Gastrocnemius medialis (tissue), 4 donors: ENCODE measurements around the gene TMEM164. TPM values are rescaled to one million over a fixed set of nuclear protein-coding genes. Genes with fewer than 3 reads are reported as not detected.

ENCODE experiments used
- ATAC-seq, 2 donors: fragments of 150-250 bp; one replicate each; pipeline ENCODE4 v1.9.1; 2016
- DNase-seq, 2 donors: peaks; one replicate each; pipeline ENCODE4 v3.0.0-alpha.2; 2019
- H3K27ac ChIP-seq, 4 donors: fragments of 200-600 bp; sonication (generic); 1 replicate in 1 of 4; 2 replicates in 3 of 4; pipeline ENCODE4 v1.5.1; 2016 to 2018; ENCODE audit warnings: mild to moderate bottlenecking in 2 of 4, moderate library complexity in 1 of 4
- H3K27me3 ChIP-seq, 3 donors: fragments of 200-600 bp; sonication (generic) in 2 of 3; 1 replicate in 1 of 3; 2 replicates in 2 of 3; pipeline versions ENCODE4 v1.5.1 to v1.6.0; 2016 to 2019; ENCODE audit warnings: mild to moderate bottlenecking in 1 of 3, moderate library complexity in 1 of 3
- H3K36me3 ChIP-seq, 2 donors: fragments of 200-600 bp; sonication (generic) in 1 of 2; one replicate each; pipeline ENCODE4 v1.5.1; 2017 to 2018
- H3K4me1 ChIP-seq, 2 donors: fragments of 200-600 bp; sonication (generic) in 1 of 2; one replicate each; pipeline ENCODE4 v1.5.1; 2016 to 2017; ENCODE audit warnings: mild to moderate bottlenecking in 2 of 2
- H3K4me3 ChIP-seq, 4 donors: fragments of 200-600 bp; sonication (generic) in 3 of 4; 1 replicate in 1 of 4; 2 replicates in 3 of 4; pipeline ENCODE4 v1.5.1; 2016 to 2019; ENCODE audit warnings: mild to moderate bottlenecking in 2 of 4
- H3K9me3 ChIP-seq, 3 donors: fragments of 200-600 bp; sonication (generic) in 2 of 3; 1 replicate in 1 of 3; 2 replicates in 2 of 3; pipeline ENCODE4 v1.5.1; 2016 to 2019
- POLR2A ChIP-seq, 2 donors: fragments of 450-650 bp; IDR thresholded peaks; one replicate each; pipeline ENCODE4 v1.6.1; 2017; ENCODE audit warnings: antibody characterized with exemption in 2 of 2, mild to moderate bottlenecking in 2 of 2, moderate library complexity in 2 of 2
- in situ Hi-C, 4 donors: fragments of 200-750 bp; cut with MboI; loops; one replicate each; pipeline versions ENCODE4 v1.15.0 to v1.8.0; 2017; ENCODE audit warnings: low sequenced_read_pairs in 4 of 4
- intact Hi-C: fragments of 100-400 bp; cut with DNase I; formaldehyde crosslinking; loops from one replicate; pipeline ENCODE4 v1.15.1; 2023; ENCODE audit warnings: low total_unique reads
- total RNA-seq, 4 donors: library from RNA; depleted of rRNA; stranded (reverse); fragments of >200 nt; gene quantifications; one replicate each; pipeline versions ENCODE4 v1.1.0 to v1.2.3, GENCODE V29; 2016
- TF ChIP-seq, protein P1 (sequence below), 5 experiments: fragments of 450-650 bp in 3 of 5; fragments of 200-600 bp in 2 of 5; sonication (generic) in 2 of 5; IDR thresholded peaks in 4 of 5; conservative IDR thresholded peaks in 1 of 5; 1 replicate in 4 of 5; 2 replicates in 1 of 5; pipeline ENCODE4 v1.5.1; 2016 to 2019; ENCODE audit warnings: antibody characterized with exemption in 5 of 5, mild to moderate bottlenecking in 3 of 5, moderate library complexity in 3 of 5

The TMEM164 gene
- total RNA-seq, 4 donors from 2014 or later: 40.1 to 61.2 (median 47.3) TPM

DNA sequence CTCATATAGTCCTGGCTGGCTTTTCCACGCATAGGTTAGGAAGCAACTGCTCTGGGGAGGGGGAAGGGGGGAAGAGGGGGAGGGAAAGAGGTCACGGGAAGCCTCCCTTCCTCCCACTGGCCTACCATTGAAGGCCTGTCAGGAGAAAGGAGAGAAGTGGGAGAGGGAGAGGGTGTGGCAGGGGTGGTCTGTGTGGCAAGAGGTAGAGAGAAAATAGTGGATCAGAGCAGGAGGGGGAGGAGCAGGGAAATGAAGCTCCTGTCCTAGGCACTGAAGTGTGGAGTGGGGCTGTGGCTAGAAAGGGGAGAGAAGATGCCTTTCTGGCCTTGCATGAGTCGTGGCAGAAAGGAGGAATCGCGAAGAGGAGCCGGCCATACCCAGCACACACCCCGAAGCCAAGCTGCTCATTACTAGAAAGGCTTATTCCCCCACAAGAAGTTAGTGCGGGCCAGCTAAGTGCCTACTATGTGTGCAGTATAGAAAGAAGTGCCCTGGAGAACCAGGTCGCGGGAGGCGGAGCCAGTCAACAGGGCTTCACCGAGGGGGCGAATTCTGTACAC lies 1.1 kb upstream of the TMEM164 start:
- intact Hi-C loops: loop anchor here (5.0 kb wide), 4 partner anchors 125 to 395 kb away; partner anchors contain the start of gene ACSL4
- Histone ChIP-seq H3K4me3 (peak overlapping the region; percentile 54 to 71 (median 67)), H3K4me1 (peaks cover 13 to 14% of the 10 kb centered on the region in 2 donors), H3K9me3 (no peaks in the 10 kb centered on the region), H3K27me3 (no peaks in the 10 kb centered on the region), H3K27ac (peak overlapping the region; percentile 88 to 92 (median 91)), H3K36me3 (no peaks in the 10 kb centered on the region)
- no peak for ATAC-seq
- TF ChIP-seq, protein P1, sequence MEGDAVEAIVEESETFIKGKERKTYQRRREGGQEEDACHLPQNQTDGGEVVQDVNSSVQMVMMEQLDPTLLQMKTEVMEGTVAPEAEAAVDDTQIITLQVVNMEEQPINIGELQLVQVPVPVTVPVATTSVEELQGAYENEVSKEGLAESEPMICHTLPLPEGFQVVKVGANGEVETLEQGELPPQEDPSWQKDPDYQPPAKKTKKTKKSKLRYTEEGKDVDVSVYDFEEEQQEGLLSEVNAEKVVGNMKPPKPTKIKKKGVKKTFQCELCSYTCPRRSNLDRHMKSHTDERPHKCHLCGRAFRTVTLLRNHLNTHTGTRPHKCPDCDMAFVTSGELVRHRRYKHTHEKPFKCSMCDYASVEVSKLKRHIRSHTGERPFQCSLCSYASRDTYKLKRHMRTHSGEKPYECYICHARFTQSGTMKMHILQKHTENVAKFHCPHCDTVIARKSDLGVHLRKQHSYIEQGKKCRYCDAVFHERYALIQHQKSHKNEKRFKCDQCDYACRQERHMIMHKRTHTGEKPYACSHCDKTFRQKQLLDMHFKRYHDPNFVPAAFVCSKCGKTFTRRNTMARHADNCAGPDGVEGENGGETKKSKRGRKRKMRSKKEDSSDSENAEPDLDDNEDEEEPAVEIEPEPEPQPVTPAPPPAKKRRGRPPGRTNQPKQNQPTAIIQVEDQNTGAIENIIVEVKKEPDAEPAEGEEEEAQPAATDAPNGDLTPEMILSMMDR (IDR thresholded peaks at IDR 0.05 in 4 of 5, conservative IDR thresholded peaks at IDR 0.05 in 1 of 5): no peak
- no peak for TF ChIP-seq POLR2A (IDR thresholded peaks at IDR 0.05)
- in situ Hi-C loops: no loop called here
- no peak for DNase-seq

DNA sequence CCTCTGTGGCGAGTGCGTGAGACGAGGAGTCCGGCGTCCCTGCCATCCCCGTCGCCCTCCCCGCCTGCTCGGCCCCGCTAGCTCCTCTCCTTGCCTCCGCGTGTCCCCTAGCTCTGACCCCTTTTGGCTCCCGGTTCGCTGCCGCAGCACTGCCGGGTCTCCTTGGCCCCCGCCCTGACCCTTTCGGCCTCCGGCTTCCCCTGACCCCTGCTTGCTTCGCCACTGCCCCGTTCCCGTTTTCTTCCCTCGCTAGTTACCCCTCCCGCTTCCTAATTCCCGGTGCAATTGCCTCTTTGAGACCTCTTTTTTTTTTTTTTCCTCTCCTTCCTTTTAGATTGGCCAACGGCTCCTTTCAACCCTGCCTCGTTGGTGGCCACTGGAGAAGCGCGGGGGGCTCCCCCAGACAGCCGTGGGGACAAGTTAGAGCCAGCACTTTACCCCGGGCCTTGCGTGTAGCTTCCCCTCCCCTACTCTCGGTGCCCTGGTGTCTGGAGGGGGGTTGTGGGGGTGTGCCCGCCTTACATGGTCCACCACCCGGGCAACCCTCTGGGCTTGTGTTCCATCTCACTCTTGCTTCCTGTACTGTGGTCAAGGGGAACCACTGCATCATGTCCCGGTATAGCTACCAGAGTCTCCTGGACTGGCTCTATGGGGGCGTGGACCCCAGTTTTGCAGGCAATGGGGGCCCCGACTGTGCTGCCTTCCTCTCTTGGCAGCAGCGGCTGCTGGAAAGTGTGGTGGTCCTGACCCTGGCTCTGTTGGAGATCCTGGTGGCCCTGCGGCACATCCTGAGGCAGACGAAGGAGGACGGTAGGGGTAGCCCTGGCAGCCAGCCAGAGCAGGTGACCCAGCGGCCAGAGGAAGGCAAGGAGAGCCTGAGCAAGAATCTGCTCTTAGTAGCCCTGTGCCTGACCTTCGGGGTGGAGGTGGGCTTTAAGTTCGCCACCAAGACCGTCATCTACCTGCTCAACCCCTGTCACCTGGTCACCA lies 548 bp downstream of the TMEM164 start:
- ATAC-seq (peak; percentile 26 to 31), DNase-seq (peak in 1 of 2 donors; percentile 32)
- in situ Hi-C loops: no loop called here
- H3K9me3 ChIP-seq: no peaks in the 10 kb centered on the region
- peaks cover 20 to 22% of the 10 kb centered on the region in 2 donors for H3K4me1 ChIP-seq
- no peaks in the 10 kb centered on the region for H3K36me3 ChIP-seq
- TF ChIP-seq, protein P1 (IDR thresholded peaks at IDR 0.05 in 4 of 5, conservative IDR thresholded peaks at IDR 0.05 in 1 of 5): no peak
- intact Hi-C loops: loop anchor here (2.0 to 5.0 kb wide), 5 partner anchors 77 to 394 kb away; partner anchors contain the start of gene ACSL4
- H3K27ac ChIP-seq: peak overlapping the region; percentile 88 to 92 (median 91)
- H3K4me3 ChIP-seq: peak overlapping the region; percentile 63 to 72 (median 71)
- H3K27me3 ChIP-seq: no peaks in the 10 kb centered on the region

GRCh38 chrX:110004215-110004614 lies 1.3 kb downstream of the TMEM164 start:
- Histone ChIP-seq H3K4me1 (peaks cover 20 to 26% of the 10 kb centered on the region in 2 donors), H3K27ac (peak overlapping the region; percentile 88 to 92 (median 91)), H3K4me3 (peak overlapping the region; percentile 63 to 72 (median 71)), H3K27me3 (no peaks in the 10 kb centered on the region), H3K9me3 (no peaks in the 10 kb centered on the region), H3K36me3 (no peaks in the 10 kb centered on the region)
- ATAC-seq (peak; percentile 20 to 39), DNase-seq (peak; percentile 42 to 75)
- in situ Hi-C loops (no loop called here), intact Hi-C loops (loop anchor here (2.0 to 5.0 kb wide), 5 partner anchors 77 to 393 kb away; partner anchors contain the start of gene ACSL4)
- peak in 1 of 2 donors; percentile 36 for TF ChIP-seq POLR2A (IDR thresholded peaks at IDR 0.05)
- TF ChIP-seq, protein P1 (IDR thresholded peaks at IDR 0.05 in 4 of 5, conservative IDR thresholded peaks at IDR 0.05 in 1 of 5): no peak

- no peak for ATAC-seq
- peak overlapping the region; percentile 63 to 72 (median 71) for H3K4me3 ChIP-seq
- H3K4me1 ChIP-seq: peaks cover 20 to 26% of the 10 kb centered on the region in 2 donors
- no peaks in the 10 kb centered on the region for H3K27me3 ChIP-seq
- H3K27ac ChIP-seq: peak overlapping the region; percentile 88 to 92 (median 91)
- H3K9me3 ChIP-seq: no peaks in the 10 kb centered on the region
- intact Hi-C loops (loop anchor here (2.0 to 5.0 kb wide), 6 partner anchors 52 to 392 kb away; partner anchors contain the start of gene ACSL4), in situ Hi-C loops (no loop called here)
- no peak for DNase-seq
- no peaks in the 10 kb centered on the region for H3K36me3 ChIP-seq
- TF ChIP-seq, protein P1 (IDR thresholded peaks at IDR 0.05 in 4 of 5, conservative IDR thresholded peaks at IDR 0.05 in 1 of 5): no peak
- no peak for TF ChIP-seq POLR2A (IDR thresholded peaks at IDR 0.05)
Observed at GRCh38 chrX:110004731-110005369, 1.9 kb downstream of the TMEM164 start.
